Panc1 (cell line): ENCODE results near the gene ISYNA1. TPM values are rescaled to one million over a fixed set of nuclear protein-coding genes. Genes with fewer than 3 reads are reported as not detected.

Experiments
- ATAC-seq: fragments of 200-7000 bp; cut with Tn5 transposase; 2 replicates; pipeline ENCODE4 v1.9.1; 2020; ENCODE audit warnings: mild to moderate bottlenecking, moderate library complexity
- BruUV-seq: library from RNA; stranded (reverse); fragments of 400-500 nt; replicated peaks from 2 replicates; lab custom pipeline; 2021; lab: Mats Ljungman, UMichigan
- CTCF ChIA-PET: fragments of 300-600 bp; sonication (Branson Sonifier 250); formaldehyde crosslinking; loops from one replicate; lab custom pipeline; 2022; ENCODE audit warnings: antibody characterized with exemption; lab: Charles Lee
- POLR2A ChIA-PET: fragments of 300-600 bp; sonication (Branson Sonifier 250); formaldehyde crosslinking; loops from one replicate; lab custom pipeline; 2022; ENCODE audit warnings: antibody characterized with exemption; lab: Charles Lee
- DNase-seq: peaks from one replicate; pipeline ENCODE4 v3.0.0-alpha.2; 2010; ENCODE audit warnings: low read depth, low spot score
- H3K27ac ChIP-seq: 2 replicates; pipeline ENCODE4 v1.5.1; 2011; ENCODE audit warnings: mild to moderate bottlenecking, low read length, inconsistent platforms
- H3K27me3 ChIP-seq: fragments of 200-500 bp; sonication (Bioruptor generic); 2 replicates; pipeline ENCODE4 v1.6.0; 2014; ENCODE audit warnings: low read length, inconsistent platforms; ENCODE audit not compliant: control insufficient read depth, insufficient read depth
- H3K36me3 ChIP-seq: fragments of 200-500 bp; sonication (Bioruptor generic); 2 replicates; pipeline ENCODE4 v1.5.1; 2014; ENCODE audit warnings: inconsistent platforms, mild to moderate bottlenecking, low read length, moderate library complexity; ENCODE audit not compliant: control insufficient read depth, insufficient read depth
- H3K4me1 ChIP-seq: 2 replicates; pipeline ENCODE4 v1.5.1; 2011; ENCODE audit warnings: inconsistent platforms, mild to moderate bottlenecking, low read length, moderate library complexity; ENCODE audit not compliant: control insufficient read depth, insufficient read depth
- H3K4me3 ChIP-seq, 2 experiments: 2 replicates each; pipeline ENCODE4 v1.5.1; 2011 to 2012; ENCODE audit warnings: low read depth in 2 of 2, low read length in 2 of 2, mild to moderate bottlenecking in 2 of 2, inconsistent platforms in 1 of 2, moderate library complexity in 1 of 2
- H3K9me3 ChIP-seq: fragments of 200-500 bp; sonication (Bioruptor generic); 2 replicates; pipeline ENCODE4 v1.5.1; 2014; ENCODE audit warnings: low read depth, mild to moderate bottlenecking, inconsistent platforms, low read length, moderate library complexity; ENCODE audit not compliant: control insufficient read depth, insufficient read depth
- CTCF ChIP-seq: fragments of 450-650 bp; IDR thresholded peaks from 2 replicates; pipeline ENCODE4 v1.5.1; 2017; ENCODE audit warnings: mild to moderate bottlenecking
- POLR2AphosphoS5 ChIP-seq: IDR thresholded peaks from 2 replicates; pipeline ENCODE4 v1.6.1; 2012; ENCODE audit warnings: mild to moderate bottlenecking, low read depth, low read length, moderate library complexity
- REST ChIP-seq, 2 experiments: IDR thresholded peaks; 2 replicates each; pipeline ENCODE4 v1.6.1; 2011 to 2012; ENCODE audit warnings: low read depth in 2 of 2, control low read depth in 1 of 2, low read length in 1 of 2, mild to moderate bottlenecking in 1 of 2, moderate library complexity in 1 of 2; ENCODE audit not compliant: insufficient read depth in 1 of 2
- SIN3A ChIP-seq: IDR thresholded peaks from 2 replicates; pipeline ENCODE4 v1.6.1; 2012; ENCODE audit warnings: low read depth, mild to moderate bottlenecking, low read length, moderate library complexity, borderline replicate concordance; ENCODE audit not compliant: insufficient read depth
- TCF7L2 ChIP-seq: IDR thresholded peaks from 2 replicates; pipeline ENCODE4 v1.6.1; 2011; ENCODE audit warnings: mild to moderate bottlenecking, low read depth, low read length, inconsistent platforms
- in situ Hi-C: cut with HindIII; loops from 2 replicates; pipeline ENCODE4 v1.10.0; 2016; ENCODE audit warnings: low sequenced_read_pairs, low pct_unique_long_range_greater_than_20kb
- intact Hi-C: fragments of 100-400 bp; cut with micrococcal nuclease; formaldehyde crosslinking; loops from one replicate; pipeline ENCODE4 v1.10.0; 2022; ENCODE audit not compliant: unreplicated experiment
- total RNA-seq: library from RNA; stranded (reverse); gene quantifications from one replicate; pipeline ENCODE4 v1.2.1, GENCODE V29; 2021; ENCODE audit not compliant: unreplicated experiment

ISYNA1 gene
- total RNA-seq, 1 experiment from 2014 or later: 351 TPM

- ATAC-seq (no peak), DNase-seq (no peak)
- no peaks in the 10 kb centered on the region for H3K9me3 ChIP-seq
- H3K36me3 ChIP-seq: no peaks in the 10 kb centered on the region; the same call in 1 of the 2 replicates
- H3K27me3 ChIP-seq: no peaks in the 10 kb centered on the region
- ChIA-PET CTCF (interaction anchor here (0.6 kb wide), 1 partner anchor 70 kb away, joined by 6 read pairs; no protein-coding TSS in a partner anchor), POLR2A (no interaction called here)
- no peak overlapping the region for H3K27ac ChIP-seq
- in situ Hi-C loops: no loop called here
- intact Hi-C loops: no loop called here
- peaks cover 9% of the 10 kb centered on the region for H3K4me1 ChIP-seq
- no peak for TF ChIP-seq REST (IDR thresholded peaks at IDR 0.05; ENCODE audit: insufficient read depth in 1 of 2, low read depth in 2 of 2, low read length in 1 of 2)
- BruUV-seq: no TSS peak
- H3K4me3 ChIP-seq: no peak overlapping the region
These were observed 19.8 kb upstream of the ISYNA1 start for GRCh38 chr19:18457483-18458331.

- Histone ChIP-seq H3K27ac (no peak overlapping the region), H3K9me3 (no peaks in the 10 kb centered on the region), H3K27me3 (no peaks in the 10 kb centered on the region), H3K36me3 (no peaks in the 10 kb centered on the region; the same call in 1 of the 2 replicates), H3K4me3 (no peak overlapping the region), H3K4me1 (peaks cover 13% of the 10 kb centered on the region)
- in situ Hi-C loops (no loop called here), intact Hi-C loops (no loop called here)
- no TSS peak for BruUV-seq
- no peak for ATAC-seq
- CTCF ChIA-PET: interaction anchor here (0.6 kb wide), 1 partner anchor 69 kb away, joined by 6 read pairs; no protein-coding TSS in a partner anchor
- no peak for DNase-seq
- TF ChIP-seq SIN3A (no peak), REST (IDR thresholded peaks at IDR 0.05; ENCODE audit: insufficient read depth in 1 of 2, low read depth in 2 of 2, low read length in 1 of 2) (no peak), CTCF (no peak), POLR2AphosphoS5 (no peak), TCF7L2 (no peak)
- POLR2A ChIA-PET: no interaction called here
These were observed 19.0 kb upstream of the ISYNA1 start for GRCh38 chr19:18456974-18457373.
